Measurements from ENCODE around the gene RBBP8NL. TPM values are rescaled to one million over a fixed set of nuclear protein-coding genes. Genes with fewer than 3 reads are reported as not detected.

The RBBP8NL gene
- total RNA-seq, 1 donor from 2014 or later = 17.5 TPM

GRCh38 chr20:62470001-62470400 lies 42.7 kb upstream of the RBBP8NL start:
- no peak overlapping the region for H3K4me3 Mint-ChIP-seq (ENCODE audit: low read depth)
- no peak for DNase-seq (ENCODE audit: low spot score, unreplicated experiment)
- H3K36me3 Mint-ChIP-seq (ENCODE audit: insufficient read depth) = no peaks in the 10 kb centered on the region
- peaks cover 26% of the 10 kb centered on the region for H3K27me3 Mint-ChIP-seq
- TF ChIP-seq, protein P1, sequence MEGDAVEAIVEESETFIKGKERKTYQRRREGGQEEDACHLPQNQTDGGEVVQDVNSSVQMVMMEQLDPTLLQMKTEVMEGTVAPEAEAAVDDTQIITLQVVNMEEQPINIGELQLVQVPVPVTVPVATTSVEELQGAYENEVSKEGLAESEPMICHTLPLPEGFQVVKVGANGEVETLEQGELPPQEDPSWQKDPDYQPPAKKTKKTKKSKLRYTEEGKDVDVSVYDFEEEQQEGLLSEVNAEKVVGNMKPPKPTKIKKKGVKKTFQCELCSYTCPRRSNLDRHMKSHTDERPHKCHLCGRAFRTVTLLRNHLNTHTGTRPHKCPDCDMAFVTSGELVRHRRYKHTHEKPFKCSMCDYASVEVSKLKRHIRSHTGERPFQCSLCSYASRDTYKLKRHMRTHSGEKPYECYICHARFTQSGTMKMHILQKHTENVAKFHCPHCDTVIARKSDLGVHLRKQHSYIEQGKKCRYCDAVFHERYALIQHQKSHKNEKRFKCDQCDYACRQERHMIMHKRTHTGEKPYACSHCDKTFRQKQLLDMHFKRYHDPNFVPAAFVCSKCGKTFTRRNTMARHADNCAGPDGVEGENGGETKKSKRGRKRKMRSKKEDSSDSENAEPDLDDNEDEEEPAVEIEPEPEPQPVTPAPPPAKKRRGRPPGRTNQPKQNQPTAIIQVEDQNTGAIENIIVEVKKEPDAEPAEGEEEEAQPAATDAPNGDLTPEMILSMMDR (IDR thresholded peaks at IDR 0.05; ENCODE audit: unreplicated experiment) = no peak
- H3K9me3 Mint-ChIP-seq (ENCODE audit: low read depth) = no peaks in the 10 kb centered on the region
- H3K4me1 Mint-ChIP-seq (ENCODE audit: low read depth) = peaks cover 11% of the 10 kb centered on the region
- H3K27ac Mint-ChIP-seq = no peak overlapping the region

- H3K9me3 Mint-ChIP-seq (ENCODE audit: low read depth) = no peaks in the 10 kb centered on the region
- H3K27me3 Mint-ChIP-seq = peaks cover 22% of the 10 kb centered on the region
- H3K36me3 Mint-ChIP-seq (ENCODE audit: insufficient read depth) = no peaks in the 10 kb centered on the region
- no peak for DNase-seq (ENCODE audit: low spot score, unreplicated experiment)
- no peak overlapping the region for H3K27ac Mint-ChIP-seq
- no peak overlapping the region for H3K4me3 Mint-ChIP-seq (ENCODE audit: low read depth)
- TF ChIP-seq, protein P1 (IDR thresholded peaks at IDR 0.05; ENCODE audit: unreplicated experiment) = no peak
- H3K4me1 Mint-ChIP-seq (ENCODE audit: low read depth) = peaks cover 11% of the 10 kb centered on the region
These were observed 42.0 kb upstream of the RBBP8NL start for GRCh38 chr20:62469352-62469751.

GRCh38 chr20:62466806-62467537 lies 39.6 kb upstream of the RBBP8NL start:
- Mint-ChIP-seq H3K4me3 (ENCODE audit: low read depth) (no peak overlapping the region), H3K9me3 (ENCODE audit: low read depth) (no peaks in the 10 kb centered on the region), H3K4me1 (ENCODE audit: low read depth) (peaks cover 5% of the 10 kb centered on the region), H3K27me3 (peaks cover 13% of the 10 kb centered on the region), H3K36me3 (ENCODE audit: insufficient read depth) (no peaks in the 10 kb centered on the region), H3K27ac (no peak overlapping the region)
- DNase-seq (ENCODE audit: low spot score, unreplicated experiment) = no peak
- TF ChIP-seq, protein P1 (IDR thresholded peaks at IDR 0.05; ENCODE audit: unreplicated experiment) = no peak

DNA sequence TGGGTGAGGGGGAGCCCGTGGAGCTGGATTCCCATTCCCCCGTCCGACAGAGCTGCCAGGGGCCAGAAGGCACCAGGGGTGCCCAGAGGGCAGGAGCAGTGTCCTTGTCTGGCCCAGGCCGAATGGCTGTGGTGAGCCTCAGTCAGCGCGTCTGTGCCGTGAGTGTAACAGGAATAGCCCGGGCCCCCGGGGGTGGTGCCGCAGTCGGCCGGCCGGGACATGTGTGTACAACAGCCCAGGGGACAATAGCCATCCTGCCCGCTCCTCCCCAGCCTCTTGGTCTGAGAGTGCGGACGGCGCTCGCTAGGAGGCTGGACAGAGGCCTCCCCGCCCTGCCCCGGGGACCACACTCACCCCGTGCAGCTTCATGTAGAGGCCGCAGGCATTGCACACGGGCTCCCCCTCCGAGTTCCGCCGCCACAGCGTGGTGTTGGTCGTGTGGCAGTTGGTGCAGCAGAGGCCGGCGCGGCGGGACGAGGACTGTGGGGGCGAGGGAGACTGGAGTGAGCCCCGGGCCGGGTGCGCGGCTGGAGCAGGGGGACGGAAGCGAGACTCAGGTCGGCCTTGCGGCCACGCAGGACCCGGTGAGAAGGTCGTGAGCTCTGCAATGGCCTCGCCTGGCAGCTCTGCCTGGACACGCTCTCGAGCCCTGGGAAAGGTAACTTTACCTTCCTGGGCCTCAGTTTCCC lies 38.9 kb upstream of the RBBP8NL start:
- Mint-ChIP-seq H3K4me3 (ENCODE audit: low read depth) (no peak overlapping the region), H3K27ac (no peak overlapping the region), H3K9me3 (ENCODE audit: low read depth) (no peaks in the 10 kb centered on the region), H3K4me1 (ENCODE audit: low read depth) (peaks cover 5% of the 10 kb centered on the region), H3K27me3 (peaks cover 13% of the 10 kb centered on the region), H3K36me3 (ENCODE audit: insufficient read depth) (no peaks in the 10 kb centered on the region)
- no peak for DNase-seq (ENCODE audit: low spot score, unreplicated experiment)
- TF ChIP-seq, protein P1 (IDR thresholded peaks at IDR 0.05; ENCODE audit: unreplicated experiment) = no peak

DNA sequence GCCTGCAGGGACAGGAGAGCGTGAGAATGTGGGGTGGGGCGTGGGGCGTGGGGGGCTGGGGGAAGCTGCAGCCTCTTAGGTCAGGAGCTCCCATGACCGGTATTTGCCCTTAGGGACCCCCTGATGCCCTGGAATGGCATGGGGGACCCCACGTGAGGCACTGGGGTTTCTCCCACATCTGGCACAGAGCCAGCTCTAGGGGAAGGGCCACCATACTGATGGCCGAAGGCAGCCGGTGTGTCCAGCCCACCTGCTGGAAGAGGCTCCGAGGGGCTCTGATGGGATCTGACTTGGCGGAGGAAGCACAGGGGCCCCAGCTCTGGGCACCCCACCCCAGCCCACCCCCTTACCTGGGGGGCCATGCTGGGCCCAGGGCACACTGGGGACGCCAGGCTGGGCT lies 37.7 kb upstream of the RBBP8NL start:
- no peak for DNase-seq (ENCODE audit: low spot score, unreplicated experiment)
- H3K27ac Mint-ChIP-seq = no peak overlapping the region
- H3K36me3 Mint-ChIP-seq (ENCODE audit: insufficient read depth) = no peaks in the 10 kb centered on the region
- no peak overlapping the region for H3K4me3 Mint-ChIP-seq (ENCODE audit: low read depth)
- no peaks in the 10 kb centered on the region for H3K9me3 Mint-ChIP-seq (ENCODE audit: low read depth)
- TF ChIP-seq, protein P1 (IDR thresholded peaks at IDR 0.05; ENCODE audit: unreplicated experiment) = no peak
- H3K4me1 Mint-ChIP-seq (ENCODE audit: low read depth) = peaks cover 2% of the 10 kb centered on the region
- H3K27me3 Mint-ChIP-seq = peaks cover 9% of the 10 kb centered on the region

Data from progenitor cell of endocrine pancreas (in vitro differentiated cells).